ENCODE data around the gene CPM. TPM values are rescaled to one million over a fixed set of nuclear protein-coding genes. Genes with fewer than 3 reads are reported as not detected.

The CPM gene
- total RNA-seq, 1 donor from 2014 or later = 2.2 TPM

DNA sequence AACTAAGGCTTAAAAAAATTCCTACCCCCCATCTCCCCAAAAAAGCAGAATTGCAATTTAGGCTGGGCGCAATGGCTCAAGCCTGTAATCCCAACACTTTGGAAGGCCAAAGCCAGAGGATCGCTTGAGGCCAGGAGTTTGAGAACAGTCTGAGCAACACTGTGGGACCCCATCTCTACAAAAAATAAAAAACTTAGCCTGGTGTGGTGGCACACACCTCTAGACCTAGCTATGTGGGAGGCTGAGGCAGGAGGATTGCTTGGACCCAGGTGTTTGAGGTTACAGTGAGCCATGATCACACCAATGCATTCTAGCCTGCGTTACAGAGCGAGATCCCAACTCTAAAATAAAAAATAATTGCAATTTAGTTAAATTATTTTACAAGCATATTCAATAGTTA, 54.1 kb downstream of the CPM start:
- no peak for DNase-seq (ENCODE audit: low spot score in 2 of 2, unreplicated experiment in 2 of 2)
- Mint-ChIP-seq H3K27ac (no peak overlapping the region), H3K9me3 (peaks cover 26% of the 10 kb centered on the region), H3K27me3 (ENCODE audit: low read depth) (no peaks in the 10 kb centered on the region), H3K4me1 (no peaks in the 10 kb centered on the region), H3K36me3 (peaks cover 3% of the 10 kb centered on the region), H3K4me3 (no peak overlapping the region)
- TF ChIP-seq, protein P1, sequence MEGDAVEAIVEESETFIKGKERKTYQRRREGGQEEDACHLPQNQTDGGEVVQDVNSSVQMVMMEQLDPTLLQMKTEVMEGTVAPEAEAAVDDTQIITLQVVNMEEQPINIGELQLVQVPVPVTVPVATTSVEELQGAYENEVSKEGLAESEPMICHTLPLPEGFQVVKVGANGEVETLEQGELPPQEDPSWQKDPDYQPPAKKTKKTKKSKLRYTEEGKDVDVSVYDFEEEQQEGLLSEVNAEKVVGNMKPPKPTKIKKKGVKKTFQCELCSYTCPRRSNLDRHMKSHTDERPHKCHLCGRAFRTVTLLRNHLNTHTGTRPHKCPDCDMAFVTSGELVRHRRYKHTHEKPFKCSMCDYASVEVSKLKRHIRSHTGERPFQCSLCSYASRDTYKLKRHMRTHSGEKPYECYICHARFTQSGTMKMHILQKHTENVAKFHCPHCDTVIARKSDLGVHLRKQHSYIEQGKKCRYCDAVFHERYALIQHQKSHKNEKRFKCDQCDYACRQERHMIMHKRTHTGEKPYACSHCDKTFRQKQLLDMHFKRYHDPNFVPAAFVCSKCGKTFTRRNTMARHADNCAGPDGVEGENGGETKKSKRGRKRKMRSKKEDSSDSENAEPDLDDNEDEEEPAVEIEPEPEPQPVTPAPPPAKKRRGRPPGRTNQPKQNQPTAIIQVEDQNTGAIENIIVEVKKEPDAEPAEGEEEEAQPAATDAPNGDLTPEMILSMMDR (IDR thresholded peaks at IDR 0.05; ENCODE audit: unreplicated experiment) = no peak

GRCh38 chr12:68878283-68878682, 54.7 kb downstream of the CPM start:
- Mint-ChIP-seq H3K36me3 (peaks cover 3% of the 10 kb centered on the region), H3K9me3 (peaks cover 26% of the 10 kb centered on the region), H3K4me3 (no peak overlapping the region), H3K27ac (no peak overlapping the region), H3K4me1 (no peaks in the 10 kb centered on the region), H3K27me3 (ENCODE audit: low read depth) (no peaks in the 10 kb centered on the region)
- TF ChIP-seq, protein P1 (IDR thresholded peaks at IDR 0.05; ENCODE audit: unreplicated experiment) = no peak
- DNase-seq (ENCODE audit: low spot score in 2 of 2, unreplicated experiment in 2 of 2) = no peak

DNA sequence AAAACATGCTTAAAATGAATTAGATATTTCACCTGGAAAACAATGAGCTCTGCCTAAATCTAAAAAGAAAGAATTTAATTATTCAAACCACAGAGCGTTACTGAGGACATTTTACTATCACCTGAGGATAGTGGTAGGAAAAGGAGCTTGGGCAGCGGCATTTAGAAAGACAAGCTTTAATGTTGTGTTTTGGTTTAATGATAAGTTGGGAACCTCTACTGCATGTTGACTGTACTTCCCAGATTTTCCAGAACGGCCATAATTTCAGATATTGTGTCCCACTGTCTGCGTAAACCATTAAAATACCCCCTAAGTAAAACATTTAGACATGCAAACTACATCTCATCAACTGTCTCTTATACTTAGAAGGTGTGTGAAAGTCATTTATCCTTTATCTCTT, 55.4 kb downstream of the CPM start:
- no peaks in the 10 kb centered on the region for H3K27me3 Mint-ChIP-seq (ENCODE audit: low read depth)
- H3K36me3 Mint-ChIP-seq = peaks cover 3% of the 10 kb centered on the region
- no peak for DNase-seq (ENCODE audit: low spot score in 2 of 2, unreplicated experiment in 2 of 2)
- peaks cover 26% of the 10 kb centered on the region for H3K9me3 Mint-ChIP-seq
- TF ChIP-seq, protein P1 (IDR thresholded peaks at IDR 0.05; ENCODE audit: unreplicated experiment) = no peak
- no peaks in the 10 kb centered on the region for H3K4me1 Mint-ChIP-seq
- no peak overlapping the region for H3K27ac Mint-ChIP-seq
- no peak overlapping the region for H3K4me3 Mint-ChIP-seq

- Mint-ChIP-seq H3K4me1 (no peaks in the 10 kb centered on the region), H3K27me3 (ENCODE audit: low read depth) (no peaks in the 10 kb centered on the region), H3K9me3 (peaks cover 22% of the 10 kb centered on the region), H3K27ac (no peak overlapping the region), H3K36me3 (peaks cover 3% of the 10 kb centered on the region), H3K4me3 (no peak overlapping the region)
- TF ChIP-seq, protein P1 (IDR thresholded peaks at IDR 0.05; ENCODE audit: unreplicated experiment) = no peak
- DNase-seq (ENCODE audit: low spot score in 2 of 2, unreplicated experiment in 2 of 2) = no peak
Observed at GRCh38 chr12:68876461-68876860, 56.5 kb downstream of the CPM start.

GRCh38 chr12:68873316-68873715, 59.7 kb downstream of the CPM start:
- Mint-ChIP-seq H3K27ac (no peak overlapping the region), H3K9me3 (peaks cover 12% of the 10 kb centered on the region), H3K4me1 (peaks cover 6% of the 10 kb centered on the region), H3K4me3 (no peak overlapping the region), H3K36me3 (peaks cover under 1% of the 10 kb centered on the region), H3K27me3 (ENCODE audit: low read depth) (no peaks in the 10 kb centered on the region)
- TF ChIP-seq, protein P1 (IDR thresholded peaks at IDR 0.05; ENCODE audit: unreplicated experiment) = no peak
- DNase-seq (ENCODE audit: low spot score in 2 of 2, unreplicated experiment in 2 of 2) = no peak

- Mint-ChIP-seq H3K9me3 (no peaks in the 10 kb centered on the region), H3K4me1 (peaks cover 17% of the 10 kb centered on the region), H3K27ac (no peak overlapping the region), H3K4me3 (no peak overlapping the region), H3K27me3 (ENCODE audit: low read depth) (no peaks in the 10 kb centered on the region), H3K36me3 (no peaks in the 10 kb centered on the region)
- DNase-seq (ENCODE audit: low spot score in 2 of 2, unreplicated experiment in 2 of 2) = no peak
- TF ChIP-seq, protein P1 (IDR thresholded peaks at IDR 0.05; ENCODE audit: unreplicated experiment) = no peak
Observed at GRCh38 chr12:68871921-68872320, 61.0 kb downstream of the CPM start.
